Ecto neural progenitor cell (in vitro differentiated cells): Measurements from ENCODE around the gene FAM8A1.
A peak's percentile ranks its signal among the peaks of the same experiment; 100 is the strongest.
"Not testable (repeated sequence)": the region's sequence is repeated elsewhere in the genome, so short reads cannot be mapped to it uniquely, and the experiment has no call there.

ENCODE experiments used
- DNase-seq: peaks from one replicate; pipeline ENCODE4 v3.0.0-alpha.2; 2018; ENCODE audit warnings: low spot score

Gene FAM8A1

DNA sequence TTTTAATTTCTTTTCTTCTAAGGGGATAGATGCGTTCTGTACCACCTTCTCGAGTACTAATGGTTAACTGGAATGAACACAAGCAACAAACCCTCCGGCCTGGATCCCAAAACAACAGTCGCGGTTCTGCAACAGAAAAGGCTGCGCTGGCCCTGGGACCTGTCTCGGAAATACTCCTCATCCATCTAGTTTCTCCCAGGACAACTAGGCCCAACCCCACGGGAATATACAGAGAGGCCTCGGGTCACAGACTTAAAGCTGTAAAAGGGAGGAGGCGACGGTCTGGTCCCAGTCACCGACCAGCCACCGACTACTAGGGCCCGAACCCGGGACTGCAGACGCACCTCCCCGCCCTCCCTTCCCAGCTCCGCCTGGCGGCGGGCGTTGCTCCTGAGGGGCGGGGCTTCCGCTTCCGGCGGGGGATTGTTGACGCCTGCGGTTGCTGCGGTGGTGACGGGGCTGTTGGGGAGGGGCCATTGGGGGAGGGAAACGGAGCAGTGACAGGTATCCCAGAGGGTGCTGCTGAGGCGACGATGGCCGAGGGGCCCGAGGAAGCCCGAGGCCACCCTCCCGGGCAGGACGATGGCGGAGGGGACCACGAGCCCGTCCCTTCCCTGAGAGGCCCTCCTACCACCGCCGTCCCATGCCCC, at the start of gene FAM8A1:
Gene FAM8A1 (plus strand): TSS at position 426 of the 650 bp plus-strand sequence. CDS start 108 bp downstream, at position 534.
- DNase-seq: peak; percentile 95

DNA sequence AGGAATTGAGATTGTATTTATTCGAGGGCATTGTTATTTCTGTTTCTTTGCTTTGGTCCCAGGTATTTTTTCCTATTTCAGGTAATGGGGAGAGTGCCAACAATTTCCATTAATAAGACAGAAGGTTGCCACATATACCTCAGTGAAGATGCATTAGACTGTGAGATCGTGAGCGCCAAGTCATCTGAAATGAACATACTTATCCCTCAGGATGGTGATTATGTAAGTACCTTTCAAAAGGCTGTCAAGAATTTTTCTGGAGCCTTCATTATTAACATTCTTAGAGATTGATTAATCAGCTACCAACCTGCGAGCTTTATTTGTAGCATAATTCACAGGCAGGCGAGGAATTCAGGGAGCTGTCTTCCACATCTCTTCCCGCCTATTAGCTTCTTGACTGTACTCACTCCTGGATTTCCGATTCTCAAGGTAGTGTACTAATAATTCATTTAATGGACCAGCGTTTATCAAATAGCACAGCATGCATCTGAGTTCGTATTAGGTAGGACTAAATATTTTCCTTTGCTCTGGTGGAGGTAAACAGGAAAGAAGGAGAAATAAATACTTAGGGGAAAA, 48.6 kb upstream of the FAM8A1 start:
- no peak for DNase-seq

- DNase-seq: no peak
Measured at GRCh38 chr6:17552861-17553260, 47.2 kb upstream of the FAM8A1 start.

- no peak for DNase-seq
Measured at GRCh38 chr6:17556014-17556413, 44.1 kb upstream of the FAM8A1 start.

DNA sequence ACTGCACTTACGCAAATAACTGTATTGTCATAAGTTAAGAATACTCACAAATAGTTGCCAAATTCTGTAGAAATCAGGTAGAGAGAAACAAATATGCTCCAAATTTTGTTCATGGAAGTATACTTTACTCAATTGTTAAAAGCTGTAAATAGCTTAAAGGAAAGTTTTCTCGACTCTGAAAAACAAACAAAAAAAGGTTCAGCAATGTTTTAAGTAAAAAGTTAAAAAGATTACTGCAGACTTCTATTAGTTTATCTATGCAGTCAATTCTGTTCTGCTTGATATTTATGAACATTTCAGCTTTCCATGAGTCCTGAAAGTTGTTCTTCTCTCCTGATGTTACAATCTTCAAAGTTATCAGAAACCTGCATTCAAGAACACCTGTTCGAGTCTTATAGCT, 37.5 kb upstream of the FAM8A1 start:
- no peak for DNase-seq

DNA sequence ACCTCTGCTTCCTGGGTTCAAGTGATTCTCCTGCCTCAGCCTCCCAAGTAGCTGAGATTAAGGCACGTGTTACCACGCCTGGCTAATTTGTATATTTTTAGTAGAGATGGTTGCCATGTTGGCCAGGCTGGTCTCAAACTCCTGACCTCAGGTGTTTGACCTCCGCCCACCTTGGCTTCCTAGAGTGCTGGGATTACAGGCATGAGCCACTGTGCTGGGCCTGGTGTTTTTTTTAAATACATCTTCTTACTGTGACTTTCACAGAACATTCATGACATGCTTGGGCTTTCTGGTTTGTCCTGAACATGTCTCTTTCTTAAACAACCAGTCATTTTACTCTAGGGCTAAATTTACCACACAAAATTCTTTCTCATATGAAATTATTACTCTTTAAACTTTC, 34.7 kb upstream of the FAM8A1 start:
- no peak for DNase-seq

- DNase-seq: no peak
Measured at GRCh38 chr6:17574866-17575560, 25.1 kb upstream of the FAM8A1 start.

GRCh38 chr6:17577059-17577458, 23.0 kb upstream of the FAM8A1 start:
- DNase-seq: no peak

DNA sequence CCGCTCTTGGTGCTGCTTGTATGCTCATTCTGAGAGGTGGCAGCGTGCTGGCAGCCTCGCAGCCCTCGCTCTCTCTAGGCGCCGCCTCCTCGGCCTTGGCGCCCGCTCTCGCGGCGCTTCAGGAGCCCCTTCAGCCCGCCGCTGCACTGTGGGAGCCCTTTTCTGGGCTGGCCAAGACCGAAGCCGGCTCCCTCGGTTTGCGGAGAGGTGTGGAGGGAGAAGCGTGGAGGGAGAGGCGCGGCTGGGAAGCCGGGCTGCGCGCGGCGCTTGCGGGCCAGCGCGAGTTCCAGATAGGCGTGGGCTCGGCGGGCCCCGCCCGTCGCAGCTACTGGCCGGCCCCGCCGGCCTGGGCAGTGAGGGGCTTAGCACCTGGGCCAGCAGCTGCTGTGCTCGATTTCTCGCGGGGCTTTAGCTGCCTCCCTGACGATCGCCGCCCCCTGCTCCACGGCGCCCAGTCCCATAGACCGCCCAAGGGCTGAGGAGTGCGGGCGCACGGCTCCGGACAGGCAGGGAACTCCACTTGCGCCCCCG, 19.5 kb upstream of the FAM8A1 start:
- DNase-seq: no peak

DNA sequence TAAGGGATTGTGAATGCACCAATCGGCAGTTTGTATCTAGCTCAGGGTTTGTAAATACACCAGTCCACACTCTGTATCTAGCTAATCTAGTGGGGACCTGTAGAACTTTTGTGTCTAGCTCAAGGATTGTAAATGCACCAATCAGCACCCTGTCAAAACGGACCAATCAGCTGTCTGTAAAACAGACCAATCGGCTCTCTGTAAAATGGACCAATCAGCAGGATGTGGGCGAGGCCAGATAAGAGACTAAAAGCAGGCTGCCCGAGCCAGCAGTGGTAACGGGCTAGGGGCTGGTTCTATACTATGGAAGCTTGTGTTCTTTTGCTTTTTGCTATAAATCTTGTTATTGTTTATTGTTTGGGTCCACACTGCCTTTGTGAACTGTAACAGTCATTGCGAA, 18.8 kb upstream of the FAM8A1 start:
- not testable (repeated sequence) for DNase-seq

- no peak for DNase-seq
Measured at GRCh38 chr6:17583811-17584210, 16.3 kb upstream of the FAM8A1 start.

- DNase-seq: no peak
Measured at GRCh38 chr6:17584241-17584803, 15.8 kb upstream of the FAM8A1 start.

GRCh38 chr6:17585766-17586490, 14.2 kb upstream of the FAM8A1 start:
- DNase-seq: no peak

GRCh38 chr6:17586623-17587022, 13.5 kb upstream of the FAM8A1 start:
- DNase-seq: not testable (repeated sequence)

DNA sequence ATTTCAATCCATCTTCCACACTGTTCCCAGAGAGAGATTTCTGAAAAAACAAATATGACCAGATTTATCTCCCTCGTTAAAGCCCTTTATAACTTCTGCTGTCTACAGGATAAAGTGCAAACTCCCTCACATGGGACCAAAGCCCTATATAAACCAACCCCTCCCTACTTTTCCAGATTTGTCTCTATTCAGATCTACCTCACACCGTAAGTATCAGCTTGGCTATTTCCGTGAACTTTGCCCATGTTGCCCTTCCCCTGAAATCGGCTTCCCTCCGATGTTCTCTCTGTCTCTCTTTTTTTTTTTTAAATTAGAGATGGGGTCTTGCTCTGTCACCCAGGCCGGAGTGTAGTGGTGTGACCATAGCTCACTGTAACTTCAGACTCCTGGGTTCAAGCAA, 12.1 kb upstream of the FAM8A1 start:
- DNase-seq: no peak

GRCh38 chr6:17589406-17590096, 10.6 kb upstream of the FAM8A1 start:
- DNase-seq: no peak

GRCh38 chr6:17591287-17591686, 8.8 kb upstream of the FAM8A1 start:
- no peak for DNase-seq

DNA sequence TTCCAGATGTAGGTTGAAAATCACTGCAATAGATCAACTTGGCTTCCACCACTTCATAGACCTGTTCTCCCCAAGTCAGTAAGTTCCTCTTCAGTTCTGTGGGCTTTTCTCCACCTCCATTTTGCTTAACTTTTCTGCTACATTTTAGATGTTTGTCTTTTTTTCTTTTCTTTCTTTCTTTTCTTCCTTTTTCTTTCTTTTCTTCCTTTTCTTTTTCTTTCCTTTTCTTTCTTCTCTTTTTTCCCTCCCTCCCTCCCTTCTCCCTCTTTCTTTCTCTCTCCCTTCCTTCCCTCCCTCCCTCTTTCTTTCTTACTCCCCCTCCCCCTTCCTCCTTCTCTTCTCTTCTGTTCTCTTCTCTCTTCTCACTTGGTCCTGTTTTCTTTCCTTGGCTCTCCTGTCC, 6.9 kb upstream of the FAM8A1 start:
- DNase-seq: no peak

GRCh38 chr6:17596085-17596484, 4.0 kb upstream of the FAM8A1 start:
- DNase-seq: no peak

DNA sequence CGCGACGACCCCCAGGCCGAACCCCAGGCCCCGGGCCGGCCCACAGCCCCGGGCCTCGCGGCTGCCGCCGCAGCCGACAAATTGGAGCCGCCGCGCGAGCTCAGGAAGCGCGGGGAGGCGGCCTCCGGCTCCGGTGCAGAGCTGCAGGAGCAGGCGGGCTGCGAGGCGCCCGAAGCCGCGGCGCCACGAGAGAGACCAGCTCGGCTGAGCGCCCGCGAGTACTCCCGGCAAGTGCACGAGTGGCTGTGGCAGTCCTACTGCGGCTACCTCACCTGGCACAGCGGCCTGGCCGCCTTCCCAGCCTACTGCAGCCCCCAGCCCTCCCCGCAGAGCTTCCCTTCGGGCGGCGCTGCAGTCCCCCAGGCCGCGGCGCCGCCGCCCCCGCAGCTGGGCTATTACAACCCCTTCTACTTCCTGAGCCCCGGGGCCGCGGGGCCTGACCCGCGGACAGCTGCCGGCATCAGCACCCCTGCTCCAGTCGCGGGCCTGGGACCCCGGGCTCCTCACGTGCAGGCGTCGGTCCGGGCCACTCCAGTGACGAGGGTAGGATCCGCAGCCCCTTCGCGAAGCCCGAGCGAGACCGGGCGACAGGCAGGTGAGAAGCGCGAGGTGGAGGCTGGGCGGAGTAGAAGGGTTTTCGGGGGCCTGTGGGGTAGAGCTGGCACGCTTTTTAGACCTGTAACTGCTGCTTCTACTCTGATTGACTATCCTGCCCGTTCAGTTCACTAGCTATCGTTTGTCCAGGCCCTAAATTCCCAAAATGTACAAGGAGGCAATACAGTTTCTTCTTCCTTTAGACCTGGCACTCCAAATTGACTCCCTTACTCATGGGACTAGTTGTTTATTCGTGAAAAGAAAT, 654 bp downstream of the FAM8A1 start:
- peak; percentile 69 for DNase-seq

DNA sequence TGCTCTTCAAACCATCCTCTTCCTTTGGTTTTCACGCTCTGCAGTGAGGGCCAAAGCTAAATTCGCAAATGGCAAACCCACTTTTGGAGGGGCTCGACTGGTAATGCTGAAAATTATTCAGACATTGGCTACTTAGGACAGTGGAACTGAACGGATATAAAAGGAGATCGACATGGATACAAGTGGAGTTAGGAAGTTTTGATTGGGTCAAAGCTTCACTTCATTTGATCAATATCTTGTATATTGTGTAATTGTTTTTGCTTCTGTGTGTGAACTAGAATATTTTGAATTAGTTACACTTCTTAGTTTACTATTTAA, 1.2 kb downstream of the FAM8A1 start:
- no peak for DNase-seq
